Measurements from ENCODE around the gene NEK3. TPM values are rescaled to one million over a fixed set of nuclear protein-coding genes. Genes with fewer than 3 reads are reported as not detected.

Gene NEK3
- total and polyA plus RNA-seq, 2 of the 4 experiments (the other 2 are of a cell fraction): 3.6 to 9.2 TPM

DNA sequence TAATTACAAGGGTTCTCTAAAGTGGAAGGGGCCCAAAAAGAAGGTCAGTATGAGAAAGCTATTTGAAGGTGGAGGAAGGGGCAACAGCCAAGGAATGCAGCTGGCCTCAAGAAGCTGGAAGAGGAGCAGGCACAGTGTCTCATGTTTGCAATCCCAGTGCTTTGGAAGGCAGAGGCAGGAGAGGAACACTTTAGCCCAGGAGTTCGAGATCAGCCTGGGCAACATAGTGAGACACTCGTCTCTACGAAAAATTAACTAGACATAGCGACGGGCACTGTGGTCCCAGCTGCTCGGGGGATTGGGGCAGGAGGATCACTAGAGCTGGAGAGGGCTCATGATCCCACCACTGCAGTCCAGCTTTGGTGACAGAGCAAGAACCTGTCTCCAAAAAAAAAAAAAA is 656 bp upstream of the NEK3 start:
- no peak overlapping the region for H3K18ac ChIP-seq (ENCODE audit: low read depth, low read length)
- H3K9me1 ChIP-seq (ENCODE audit: insufficient read depth, low read length): peaks cover 6% of the 10 kb centered on the region; the same call in 1 of the 2 replicates
- H2BK5ac ChIP-seq (ENCODE audit: low read depth, low read length, poor library complexity, severe bottlenecking): no peak overlapping the region
- peaks cover 17 to 20% of the 10 kb centered on the region in 2 experiments for H3K79me1 ChIP-seq (ENCODE audit: low read depth in 1 of 2, low read length in 2 of 2)
- CTCF ChIA-PET: interaction anchor here (0.6 to 0.9 kb wide), 3 partner anchors 10 to 291 kb away, joined by 3 to 4 read pairs (median 3); no protein-coding TSS in a partner anchor
- H2AFZ ChIP-seq (replicated peaks; ENCODE audit: low read length, poor library complexity): peak overlapping the region; percentile 95
- intact Hi-C loops (cut with micrococcal nuclease): no loop called here
- H2AK9ac ChIP-seq (replicated peaks; ENCODE audit: low read depth, low read length, poor library complexity): peak overlapping the region; percentile 6
- TF ChIP-seq, protein P1, sequence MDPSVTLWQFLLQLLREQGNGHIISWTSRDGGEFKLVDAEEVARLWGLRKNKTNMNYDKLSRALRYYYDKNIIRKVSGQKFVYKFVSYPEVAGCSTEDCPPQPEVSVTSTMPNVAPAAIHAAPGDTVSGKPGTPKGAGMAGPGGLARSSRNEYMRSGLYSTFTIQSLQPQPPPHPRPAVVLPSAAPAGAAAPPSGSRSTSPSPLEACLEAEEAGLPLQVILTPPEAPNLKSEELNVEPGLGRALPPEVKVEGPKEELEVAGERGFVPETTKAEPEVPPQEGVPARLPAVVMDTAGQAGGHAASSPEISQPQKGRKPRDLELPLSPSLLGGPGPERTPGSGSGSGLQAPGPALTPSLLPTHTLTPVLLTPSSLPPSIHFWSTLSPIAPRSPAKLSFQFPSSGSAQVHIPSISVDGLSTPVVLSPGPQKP (IDR thresholded peaks at IDR 0.05; ENCODE audit: borderline replicate concordance, low read depth, low read length): no peak
- no peak for TF ChIP-seq CHD1 (IDR thresholded peaks at IDR 0.05; ENCODE audit: low read depth, low read length)
- TF ChIP-seq MAZ (IDR thresholded peaks at IDR 0.05; ENCODE audit: borderline replicate concordance, low read depth, low read length): no peak
- no peak for TF ChIP-seq USF2 (IDR thresholded peaks at IDR 0.05; ENCODE audit: low read depth, low read length)
- no peak for TF ChIP-seq RFX5 (IDR thresholded peaks at IDR 0.05; ENCODE audit: low read depth, low read length)
- peak overlapping the region; percentile 77 to 85; a peak in 3 of 4 replicates for H4K8ac ChIP-seq (ENCODE audit: low read depth in 2 of 2, low read length in 2 of 2)
- H3K27me3 ChIP-seq (ENCODE audit: control insufficient read depth, insufficient read depth, low read length): no peaks in the 10 kb centered on the region
- BruUV-seq (replicated peaks): no TSS peak
- peak overlapping the region; percentile 84; the same call in 1 of the 2 replicates for H3K23ac ChIP-seq (ENCODE audit: low read depth, low read length)
- dilution Hi-C loops (cut with HindIII; ENCODE audit: low sequenced_read_pairs, unreplicated experiment): no loop called here
- no peaks in the 10 kb centered on the region for H3K9me3 ChIP-seq (ENCODE audit: control insufficient read depth, insufficient read depth, low read length)
- no peak overlapping the region for H2BK120ac ChIP-seq (ENCODE audit: low read depth, low read length)
- WGBS, 2 experiments (ENCODE audit: extremely low coverage in 2 of 2, insufficient read length in 1 of 2): no CpG with 5 or more reads among the region's 6 CpGs
- no peak overlapping the region for H3K27ac ChIP-seq (ENCODE audit: insufficient read depth, low read length)
- H2AK5ac ChIP-seq (ENCODE audit: low read depth, low read length): peak overlapping the region; percentile 56; the same call in 1 of the 2 replicates
- H3K4me2 ChIP-seq (ENCODE audit: low read depth, low read length): no peak overlapping the region
- no peak overlapping the region; the same call in 2 of the 3 replicates for H2BK15ac ChIP-seq (ENCODE audit: low read depth, low read length)
- no peak overlapping the region for H2BK20ac ChIP-seq (ENCODE audit: low read depth, low read length)
- peaks cover 7% of the 10 kb centered on the region for H3K4me1 ChIP-seq (ENCODE audit: control insufficient read depth, insufficient read depth, low read length)
- DNase-seq: no peak
- H3K4ac ChIP-seq (ENCODE audit: low read depth, low read length): peak overlapping the region; percentile 20; the same call in 1 of the 2 replicates
- no peak overlapping the region for H3K4me3 ChIP-seq (ENCODE audit: insufficient read depth, low read depth, low read length)
- H3K9ac ChIP-seq (ENCODE audit: low read depth, low read length): no peak overlapping the region
- H3K14ac ChIP-seq (replicated peaks; ENCODE audit: low read depth, low read length): peak overlapping the region; percentile 64; the same call in 1 of the 2 replicates
- H4K5ac ChIP-seq (ENCODE audit: low read depth, low read length): peak overlapping the region; percentile 55; the same call in 1 of the 2 replicates
- no peak overlapping the region for H4K91ac ChIP-seq (ENCODE audit: insufficient read depth, low read depth, low read length)
- no peaks in the 10 kb centered on the region for H4K20me1 ChIP-seq (ENCODE audit: insufficient read depth, low read length)
- no peak for ATAC-seq (ENCODE audit: low read depth)
- POLR2A ChIA-PET (ENCODE audit: unreplicated experiment): no interaction called here
- H3K56ac ChIP-seq (ENCODE audit: extremely low read depth, insufficient read depth, low read length): no peak overlapping the region
- H3K36me3 ChIP-seq (ENCODE audit: control insufficient read depth, insufficient read depth, low read length): no peaks in the 10 kb centered on the region
- in situ Hi-C loops (cut with MboI; ENCODE audit: low sequenced_read_pairs): no loop called here
